Superior temporal gyrus (tissue), 1 donor: Measurements from ENCODE around the gene CFAP57.
A peak's percentile ranks its signal among the peaks of the same experiment; 100 is the strongest.

Source experiments
- DNase-seq: peaks from one replicate; pipeline ENCODE4 v3.0.0-alpha.2; 2016; ENCODE audit errors: extremely low spot score

Gene CFAP57

DNA sequence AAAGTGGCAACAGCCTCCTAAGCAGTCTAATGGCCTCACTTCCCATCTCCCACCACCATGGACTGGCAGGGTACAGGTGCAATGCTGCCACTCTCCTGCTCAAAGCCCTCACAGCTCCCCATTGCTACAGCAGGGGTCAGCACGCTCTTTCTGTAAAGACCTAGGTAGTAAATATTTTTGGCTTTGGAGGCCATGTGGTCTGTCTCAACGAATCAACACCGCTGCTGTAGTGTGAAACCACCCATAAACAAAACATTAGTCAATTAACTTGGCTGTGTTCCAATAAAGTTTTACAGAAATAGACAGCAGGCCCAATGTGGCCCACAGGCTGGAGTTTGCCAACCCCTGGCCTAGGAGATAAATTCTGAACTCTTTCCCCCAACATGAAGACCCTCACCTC, 53.0 kb downstream of the CFAP57 start:
- DNase-seq: no peak

DNA sequence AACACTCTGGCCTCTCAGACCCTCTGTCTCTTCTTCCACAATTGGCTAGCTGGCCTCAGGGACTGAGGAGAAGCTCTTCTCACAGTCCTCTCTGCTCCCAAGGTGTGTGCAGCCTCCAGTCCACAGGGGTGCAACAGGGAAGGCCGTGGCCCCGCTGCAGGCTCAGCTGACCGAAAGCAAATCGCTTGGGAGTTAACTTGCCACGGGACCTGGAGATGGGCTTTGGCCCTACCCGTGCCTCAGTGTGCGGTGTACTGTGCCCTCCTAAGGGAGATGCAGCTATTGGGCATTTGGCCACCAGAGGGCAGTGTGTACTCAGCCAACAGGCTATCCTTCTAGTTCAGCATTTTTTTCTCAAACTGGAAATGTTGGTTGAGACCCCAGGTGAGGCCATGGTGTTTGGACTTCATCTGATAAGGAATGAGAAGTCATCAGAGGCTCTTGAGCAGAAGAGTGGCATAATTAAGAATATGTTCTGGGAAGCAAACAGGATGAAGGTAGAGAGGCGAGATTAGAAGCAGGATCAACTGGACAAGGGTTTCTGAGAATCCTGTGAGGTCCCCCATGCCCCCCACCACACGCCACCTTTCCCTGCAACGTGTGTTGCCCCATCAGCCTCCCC, 55.1 kb downstream of the CFAP57 start:
- peak; percentile 95 for DNase-seq

DNA sequence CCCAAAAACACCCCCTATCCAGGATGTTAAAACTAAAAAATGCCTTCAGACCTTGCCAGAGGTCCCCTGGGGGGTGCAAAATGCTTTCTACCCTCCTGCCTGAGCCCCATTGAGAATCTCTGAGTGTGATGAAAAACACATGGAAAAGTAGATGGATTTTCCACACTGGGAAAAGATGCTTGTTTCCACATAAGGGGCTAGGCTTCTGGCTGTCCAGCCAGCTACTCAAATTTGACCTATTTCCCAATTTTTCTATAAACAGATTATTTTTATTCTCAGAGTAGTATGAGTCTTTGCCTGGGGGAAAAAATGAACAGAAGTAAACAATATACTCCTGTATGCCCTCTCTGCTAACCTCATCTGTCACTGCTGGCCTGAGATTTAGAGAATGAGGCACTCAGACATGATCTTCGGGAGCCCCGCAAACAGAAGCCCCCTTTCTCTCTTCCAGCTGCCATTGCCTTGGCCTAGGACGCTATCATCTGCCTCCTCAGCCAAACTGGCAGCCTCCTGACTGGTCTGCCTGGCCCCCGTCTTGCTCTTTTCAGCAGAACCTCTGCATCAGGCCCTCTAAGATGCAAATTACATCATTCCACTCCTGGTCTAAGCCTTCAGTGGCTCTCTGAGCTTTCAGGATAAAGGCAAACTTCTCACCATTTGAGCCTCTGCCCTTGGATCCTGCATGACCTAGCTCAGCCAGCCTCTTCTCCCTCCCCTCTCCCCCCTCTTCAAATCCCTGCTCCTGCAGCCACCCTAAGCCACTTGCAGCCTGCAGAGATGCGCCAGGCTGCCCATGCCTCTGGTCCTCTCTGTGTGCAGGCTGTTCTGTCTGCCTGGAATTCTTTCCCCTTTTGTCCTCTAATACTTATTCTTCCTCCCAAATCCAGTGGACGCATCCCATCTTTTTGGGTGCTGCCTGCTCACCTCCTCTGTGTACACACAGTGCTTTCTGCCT, 58.0 kb downstream of the CFAP57 start:
- DNase-seq: no peak

DNA sequence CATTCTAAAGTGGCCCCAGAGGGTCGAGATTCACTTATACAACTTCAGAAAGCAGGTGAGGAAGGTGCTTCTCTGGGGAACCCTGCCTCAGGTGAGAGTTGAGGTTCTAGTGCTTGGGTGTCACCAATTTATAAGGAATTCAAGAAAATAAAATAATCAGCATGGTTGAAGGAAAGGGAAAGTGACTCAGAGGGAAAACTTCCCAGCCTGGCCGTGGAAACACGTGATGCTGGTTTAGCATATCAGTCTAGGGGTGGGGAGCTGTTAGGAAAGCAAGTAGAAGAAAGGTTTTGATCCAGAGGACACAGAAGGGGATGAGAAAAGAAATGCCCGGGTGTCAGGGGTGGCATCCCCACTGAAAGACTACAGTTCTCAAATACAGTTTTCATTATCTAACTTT, 59.9 kb downstream of the CFAP57 start:
- no peak for DNase-seq

DNA sequence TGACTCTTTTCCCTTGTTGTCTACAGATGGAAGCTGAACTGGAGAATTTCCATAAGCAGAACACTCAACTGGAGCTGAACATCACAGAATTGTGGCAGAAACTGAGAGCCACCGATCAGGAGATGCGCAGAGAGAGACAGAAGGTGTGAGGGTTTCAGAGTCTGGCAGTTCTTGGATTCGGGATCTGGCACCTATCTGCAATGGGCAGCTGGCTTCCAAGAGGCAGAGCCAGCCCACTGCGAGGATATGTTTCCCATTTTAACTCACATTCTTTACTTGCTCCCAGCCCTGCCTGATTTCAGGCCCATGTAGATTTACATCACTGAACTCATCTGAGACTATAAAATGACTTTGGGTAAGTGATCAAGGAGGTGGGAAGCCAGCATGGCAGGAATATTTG, 60.4 kb downstream of the CFAP57 start:
- DNase-seq: peak; percentile 72

DNA sequence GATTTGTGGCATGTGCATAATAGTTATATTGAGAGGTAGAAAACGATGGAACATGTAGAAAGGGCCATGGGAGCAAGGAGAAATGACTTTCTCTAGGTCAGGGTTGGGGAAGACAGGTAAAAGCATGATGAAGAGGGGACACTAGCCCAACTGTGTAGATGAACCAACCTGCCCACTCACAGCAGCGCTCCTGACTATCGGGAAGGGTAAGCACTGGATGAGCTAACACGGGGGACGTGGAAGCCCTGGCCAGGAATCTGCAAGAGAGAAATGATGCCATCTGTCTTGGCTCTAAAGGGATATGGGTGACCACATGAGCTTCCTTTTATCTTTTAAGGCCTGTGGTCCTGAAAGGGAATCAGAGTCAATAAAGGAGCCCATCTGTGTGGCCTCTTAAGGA, 61.5 kb downstream of the CFAP57 start:
- DNase-seq: no peak

DNA sequence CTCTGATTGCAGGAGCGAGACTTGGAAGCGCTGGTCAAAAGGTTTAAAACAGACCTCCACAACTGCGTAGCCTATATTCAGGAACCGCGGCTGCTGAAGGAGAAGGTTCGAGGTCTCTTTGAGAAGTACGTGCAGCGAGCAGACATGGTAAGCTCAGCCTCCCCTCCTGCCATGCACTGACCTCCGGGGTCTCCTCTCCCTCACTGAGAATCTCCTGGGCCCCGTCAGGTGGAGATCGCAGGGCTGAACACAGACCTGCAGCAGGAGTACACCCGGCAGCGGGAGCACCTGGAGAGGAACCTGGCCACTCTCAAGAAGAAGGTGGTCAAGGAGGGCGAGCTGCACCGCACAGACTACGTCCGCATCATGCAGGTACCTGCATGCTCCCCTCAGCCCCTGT, 62.1 kb downstream of the CFAP57 start:
- DNase-seq: no peak

DNA sequence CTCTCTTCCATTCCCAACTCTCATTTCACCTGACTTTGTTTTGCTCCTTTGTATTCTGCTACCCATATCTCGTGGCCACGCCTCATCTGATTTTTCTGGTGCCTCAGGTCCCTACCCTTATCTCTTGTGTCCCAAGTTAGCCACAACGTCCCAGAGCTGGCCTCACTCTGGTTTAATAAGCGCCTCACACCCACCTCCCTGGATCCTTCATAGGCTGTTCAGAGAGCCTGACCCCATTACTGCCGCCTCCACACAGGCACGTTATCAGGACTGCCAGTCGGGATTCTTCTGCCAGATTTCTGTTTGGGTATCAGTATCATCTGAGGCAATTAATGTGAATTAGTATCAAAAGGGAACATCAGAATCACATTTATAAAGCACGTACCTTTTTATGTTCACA, 62.9 kb downstream of the CFAP57 start:
- DNase-seq: no peak

DNA sequence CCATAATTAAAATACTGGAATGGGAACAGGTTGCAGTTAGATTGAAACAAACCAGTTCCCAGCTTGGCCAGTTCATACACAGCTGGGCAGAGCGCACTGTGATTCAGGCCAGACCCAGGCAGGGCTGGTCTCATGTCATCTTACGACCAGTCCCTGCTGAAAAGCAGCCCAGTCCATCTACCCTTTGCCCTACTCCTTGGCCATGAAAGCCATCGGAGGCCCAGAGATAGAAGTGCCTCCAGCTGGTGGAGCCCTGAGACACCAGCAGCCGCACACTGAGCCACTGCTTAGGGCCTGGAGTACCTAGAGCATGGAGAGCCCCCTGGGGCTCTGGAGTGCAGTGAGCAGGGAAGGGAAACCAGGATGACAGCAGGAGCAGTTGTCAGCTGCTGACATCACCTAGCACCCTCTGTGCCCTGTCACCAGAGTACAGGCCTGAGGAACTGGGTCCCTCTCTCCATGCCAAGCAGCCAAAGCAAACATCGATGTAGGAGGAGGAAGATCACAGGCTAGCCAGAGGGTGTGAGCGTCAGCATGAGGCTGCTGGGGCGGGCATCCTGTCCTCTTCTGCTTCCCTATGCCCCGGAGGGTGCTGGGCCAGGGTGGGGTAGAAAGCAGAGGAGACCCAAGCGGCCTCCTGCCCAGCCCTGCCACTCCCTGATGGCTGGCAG, 63.5 kb downstream of the CFAP57 start:
- DNase-seq: no peak

DNA sequence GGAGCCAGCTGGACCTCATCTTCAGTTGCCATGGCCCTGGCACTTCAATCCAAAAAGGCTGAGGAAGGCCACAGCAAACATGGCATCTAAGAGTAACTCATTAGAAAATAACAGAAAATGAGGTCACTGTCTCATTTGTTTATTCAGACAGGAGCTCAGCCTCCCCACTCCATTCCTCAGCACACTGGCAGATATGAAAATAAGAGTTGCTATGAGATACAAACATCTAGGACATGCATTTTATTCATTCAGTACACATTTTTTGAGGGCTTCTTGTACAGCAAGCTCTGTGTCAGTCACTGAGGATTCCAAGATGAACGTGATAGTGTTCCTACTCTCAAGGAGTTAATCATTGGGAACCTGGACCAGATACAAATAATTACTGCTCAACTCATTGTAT, 65.0 kb downstream of the CFAP57 start:
- no peak for DNase-seq

DNA sequence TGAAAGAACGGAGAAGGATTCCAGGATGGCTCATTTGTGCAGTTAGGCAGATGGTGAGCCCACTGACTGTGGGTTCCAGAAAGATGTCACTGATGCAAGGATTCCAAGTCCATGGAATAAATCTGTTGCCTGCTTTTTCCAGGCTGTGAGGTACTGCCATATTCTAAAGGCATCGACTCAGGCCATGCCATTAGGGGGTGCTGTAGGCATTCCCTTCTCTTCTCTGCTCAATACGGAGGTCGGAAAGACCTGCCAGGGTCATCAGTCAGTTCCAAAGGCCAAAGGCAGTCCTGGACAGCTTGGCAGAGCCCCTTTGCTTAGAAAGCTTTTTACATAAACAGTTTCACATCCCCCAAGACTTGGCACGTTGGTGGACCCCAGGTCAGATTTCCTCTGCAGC, 66.0 kb downstream of the CFAP57 start:
- peak; percentile 95 for DNase-seq

DNA sequence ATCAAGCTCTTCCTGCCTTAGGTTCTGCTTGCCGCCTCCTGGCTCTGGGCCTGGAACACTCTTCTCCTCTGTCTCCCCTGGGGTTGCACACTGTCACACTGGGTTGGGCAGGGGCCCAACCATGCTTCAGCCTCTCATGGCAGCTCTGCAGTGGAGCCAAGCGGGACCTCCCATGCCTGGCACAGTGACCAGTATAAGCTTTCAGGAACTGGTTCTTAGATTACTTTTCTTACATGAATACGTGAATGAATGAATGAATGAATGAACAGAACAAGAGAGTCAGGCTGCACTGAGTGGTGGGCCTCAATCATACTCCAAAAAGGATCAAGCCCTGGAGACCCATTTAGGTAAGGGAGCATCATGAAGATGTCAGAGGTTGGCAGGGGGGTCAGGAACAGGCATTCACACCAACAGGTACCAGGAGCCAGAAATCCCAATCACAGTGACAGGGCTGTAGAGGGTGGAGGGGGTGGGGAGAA, 66.9 kb downstream of the CFAP57 start:
- no peak for DNase-seq

DNA sequence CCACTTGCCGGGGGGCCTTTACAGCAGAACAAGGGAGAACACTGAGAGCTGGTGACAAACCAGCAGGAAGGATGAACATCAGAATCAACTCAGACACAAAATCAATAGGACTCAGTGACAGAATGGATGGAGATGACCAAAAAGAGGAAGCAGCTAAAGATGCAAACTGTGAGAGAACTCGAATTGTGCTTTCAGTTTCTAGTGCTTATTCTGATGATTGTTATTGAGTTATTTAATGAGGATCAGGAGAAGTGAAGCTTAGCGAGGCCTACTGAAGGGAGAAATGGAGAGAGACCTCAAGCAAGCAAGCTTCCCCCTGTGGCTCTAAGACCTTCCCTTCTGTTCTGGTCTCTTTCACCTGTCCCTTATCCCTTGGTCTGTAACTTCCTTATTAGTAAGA, 67.4 kb downstream of the CFAP57 start:
- no peak for DNase-seq

DNA sequence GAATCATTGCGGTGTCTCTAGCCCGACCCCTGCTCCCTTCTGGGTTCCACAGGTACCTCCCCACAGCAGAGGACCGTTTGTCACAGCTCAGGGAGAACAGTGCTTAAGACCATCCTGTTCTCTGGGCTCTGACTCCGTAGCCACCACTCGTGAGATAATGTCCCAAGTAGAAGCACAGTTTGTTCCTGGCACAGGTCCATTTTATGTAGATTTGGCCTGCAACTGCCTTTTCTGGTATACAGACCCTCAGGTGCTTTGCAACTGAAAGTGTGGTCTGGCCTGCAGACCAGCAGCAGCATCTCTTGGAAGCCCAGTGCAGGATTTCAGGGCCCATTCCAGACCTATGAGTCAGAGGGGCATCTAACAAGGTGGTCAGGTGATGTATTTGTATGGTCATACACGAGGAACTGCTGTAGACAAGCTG, 69.3 kb downstream of the CFAP57 start:
- no peak for DNase-seq

DNA sequence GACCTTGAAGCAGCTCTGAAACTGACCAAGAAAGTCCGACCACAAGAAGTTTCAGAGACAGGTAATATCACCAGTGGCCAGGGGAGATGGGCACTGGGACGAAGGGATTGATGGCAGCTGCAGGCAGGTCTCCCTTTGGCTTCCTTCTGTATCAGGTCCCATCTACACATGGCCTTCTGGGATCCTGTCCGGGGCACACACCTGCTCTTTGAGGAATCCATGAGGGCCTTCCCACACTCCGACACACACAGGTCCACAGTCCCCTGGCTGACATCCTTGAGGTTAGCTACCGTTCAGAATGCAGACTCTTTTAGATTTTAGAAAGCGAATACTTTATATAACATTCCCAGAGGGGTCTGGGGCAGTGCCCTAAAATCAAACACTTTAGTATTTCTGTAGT, 71.2 kb downstream of the CFAP57 start:
- DNase-seq: no peak

DNA sequence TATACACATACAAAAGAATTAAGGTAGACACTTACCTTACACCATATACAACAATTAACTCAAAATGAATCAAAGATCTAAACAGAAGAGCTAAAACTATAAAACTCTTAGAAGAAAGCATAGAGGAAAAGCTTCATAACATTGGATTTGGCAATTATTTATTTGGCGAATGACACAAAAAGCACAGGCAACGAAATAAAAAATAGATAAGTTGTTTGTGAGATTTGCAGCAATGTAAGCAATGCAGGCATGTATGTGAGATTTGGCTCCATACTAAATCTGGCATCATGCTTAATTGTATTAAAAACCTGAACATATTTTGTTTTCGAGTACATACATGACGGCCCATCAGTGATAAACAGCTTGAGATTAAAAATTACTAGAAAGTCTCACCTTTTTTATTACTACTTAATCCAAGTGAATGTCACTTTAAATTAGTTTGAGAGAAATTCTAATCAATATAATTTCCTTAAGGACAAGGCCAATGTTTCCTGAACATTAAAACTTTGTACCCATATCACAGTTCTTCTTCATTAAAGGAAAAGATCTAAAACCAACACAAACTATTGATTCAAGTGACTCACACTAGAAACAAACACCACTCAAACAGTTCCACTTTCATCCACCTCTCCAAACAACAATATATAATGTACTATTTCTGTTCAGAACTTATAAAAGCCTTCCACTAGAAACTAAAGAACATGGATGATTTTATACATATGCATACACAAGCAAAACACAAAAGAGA, 74.5 kb downstream of the CFAP57 start:
- DNase-seq: no peak

DNA sequence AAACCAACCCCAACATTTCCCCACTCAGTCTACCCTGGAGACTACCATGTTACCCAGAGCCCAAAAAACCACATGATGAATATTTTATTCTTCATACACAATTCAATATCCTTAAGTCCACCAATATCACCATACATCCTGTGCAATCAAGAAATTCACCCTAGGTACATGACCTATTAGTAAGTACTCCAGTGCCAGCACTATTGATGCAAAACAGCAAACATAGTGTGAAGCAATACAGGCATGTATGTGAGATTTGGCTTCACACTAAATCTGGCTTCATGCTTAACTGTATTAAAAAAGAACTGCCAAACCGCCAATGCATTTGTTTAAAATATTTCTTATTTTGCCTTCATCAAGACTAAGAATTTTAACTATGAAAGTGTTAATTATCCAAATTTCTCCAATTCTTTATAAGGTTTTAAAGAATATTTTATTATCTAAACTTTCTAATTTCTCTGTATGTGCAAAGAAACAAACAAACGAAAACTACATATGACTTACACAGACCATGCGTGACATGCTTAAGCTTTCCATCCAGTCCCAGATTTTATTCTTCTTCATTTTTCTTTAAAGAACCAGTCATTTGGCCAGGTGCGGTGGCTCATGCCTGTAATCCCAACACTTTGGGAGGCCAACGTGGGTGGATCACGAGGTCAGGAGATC, 75.3 kb downstream of the CFAP57 start:
- DNase-seq: no peak

DNA sequence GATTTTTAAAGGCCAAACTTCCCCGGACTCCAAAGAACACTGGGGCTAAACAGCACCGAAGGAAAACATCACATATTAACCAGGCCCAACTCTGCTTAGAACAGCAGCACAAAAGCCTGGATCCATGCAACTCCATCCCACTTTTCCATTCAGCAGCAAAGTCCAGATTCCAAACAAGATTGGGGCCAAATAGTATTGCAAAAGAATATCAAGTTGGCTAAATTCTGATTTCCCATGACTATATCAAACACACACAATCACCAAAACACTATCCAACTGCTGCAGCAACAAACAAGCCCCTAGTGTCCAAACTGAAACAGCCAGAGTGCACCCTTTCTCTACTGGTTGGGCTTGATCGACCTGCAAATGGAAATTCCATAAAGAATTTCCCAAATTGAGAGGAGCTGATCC, 78.2 kb downstream of the CFAP57 start:
- DNase-seq: no peak

DNA sequence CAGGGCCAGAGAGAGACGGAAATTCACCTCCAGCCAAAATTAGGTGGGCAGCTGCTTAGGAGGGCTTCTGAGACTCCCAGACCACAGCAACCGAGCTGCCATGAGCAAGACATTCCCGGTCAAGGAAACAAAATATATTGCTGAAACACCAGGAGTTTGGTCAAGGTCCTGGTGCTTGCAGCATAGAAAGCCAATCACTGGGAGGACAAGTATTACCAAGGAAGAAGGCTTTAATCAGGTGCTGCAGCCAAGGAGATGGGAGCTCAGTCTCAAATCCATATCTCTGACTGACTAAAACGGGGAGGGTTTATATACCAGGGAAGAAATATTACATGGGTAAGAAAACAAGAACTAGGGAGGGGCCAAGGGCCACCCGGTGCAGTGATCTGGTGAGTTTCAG, 78.9 kb downstream of the CFAP57 start:
- DNase-seq: no peak

DNA sequence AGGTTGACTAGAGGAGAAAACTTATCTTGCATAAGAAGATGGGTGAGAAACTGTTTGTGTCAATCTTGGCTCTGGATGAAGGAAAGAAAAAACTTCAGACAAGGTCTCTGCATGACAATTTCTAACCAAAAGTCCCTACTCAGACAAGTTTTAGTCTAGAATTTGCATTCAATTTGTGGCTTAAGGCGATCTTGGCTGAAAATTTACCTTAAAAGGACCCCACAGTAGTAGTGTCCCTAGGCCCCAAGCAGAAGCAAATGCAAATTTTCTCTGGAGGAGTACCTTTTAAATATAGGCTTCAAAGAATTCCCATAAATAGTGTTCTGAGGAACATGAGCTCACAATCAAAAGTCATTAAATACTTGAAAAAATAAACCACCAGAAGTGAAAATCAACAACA, 80.1 kb downstream of the CFAP57 start:
- DNase-seq: no peak

DNA sequence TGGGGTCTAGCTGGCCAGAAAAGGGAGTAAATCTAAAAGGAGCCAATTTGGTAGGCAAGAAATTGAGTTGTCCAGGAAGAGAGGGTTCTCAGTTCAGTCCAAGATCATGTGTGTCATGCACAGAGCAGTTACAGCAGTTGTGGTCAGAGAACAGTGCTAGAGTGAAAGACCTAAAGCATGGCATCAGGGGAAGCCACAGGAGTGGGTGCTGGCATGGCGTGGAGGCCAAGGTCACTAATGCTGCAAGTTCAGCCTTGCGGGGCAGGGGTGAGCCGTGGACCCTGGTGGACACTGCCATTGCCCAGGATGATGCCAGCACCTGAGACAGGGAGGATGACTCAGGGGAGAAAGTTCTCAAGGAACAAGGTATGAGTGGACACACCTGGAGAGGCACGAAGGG, 81.0 kb downstream of the CFAP57 start:
- DNase-seq: no peak
